ENCODE results near the gene SLC39A6.

DNA sequence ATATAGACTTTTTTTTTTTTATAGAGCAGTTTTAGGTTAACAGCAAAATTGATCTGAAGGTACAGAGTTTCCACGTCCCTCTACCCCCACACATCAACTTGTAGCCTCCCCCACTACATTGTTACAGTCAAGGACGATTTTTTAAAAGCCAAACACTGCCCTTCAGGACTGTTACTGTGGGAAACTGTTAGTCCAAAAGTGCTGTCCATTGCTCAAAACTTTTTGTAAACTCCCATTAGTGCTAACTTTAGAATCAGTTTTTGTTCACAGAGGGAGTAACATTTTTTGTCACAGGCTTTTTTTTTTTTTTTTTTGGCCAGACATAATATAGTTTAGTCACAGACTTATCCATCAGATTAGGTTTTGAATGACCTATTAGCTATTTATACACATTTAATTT is 24.6 kb upstream of the SLC39A6 start:
- TF ChIP-seq POLR2A (IDR thresholded peaks at IDR 0.05; ENCODE audit: low read length) (no peak), GATA1 (IDR thresholded peaks at IDR 0.05; ENCODE audit: low read depth, low read length) (no peak)

All from erythroblast (primary cell).